K562 (cell line): ENCODE measurements around the gene SLC19A1. TPM values are rescaled to one million over a fixed set of nuclear protein-coding genes. Genes with fewer than 3 reads are reported as not detected.

ENCODE experiments used
- ATAC-seq: fragments of 200-7000 bp; cut with Tn5 transposase; 3 replicates; pipeline ENCODE4 v1.9.1; 2020; ENCODE audit warnings: moderate library complexity
- BruUV-seq: library from RNA; stranded (reverse); fragments of 400-500 nt; replicated peaks from 2 replicates; lab custom pipeline; 2021; lab: Mats Ljungman, UMichigan
- CTCF ChIA-PET: fragments of 300-600 bp; formaldehyde crosslinking; extraction: SDS; loops from one replicate; lab custom pipeline; 2021; ENCODE audit warnings: low intra/inter-chr PET ratio; lab: Yijun Ruan, JAX
- POLR2A ChIA-PET: fragments of 300-600, 350-650 bp; sonication (Branson Sonifier 250); formaldehyde crosslinking; extraction: SDS; loops from one replicate; lab custom pipeline; 2021; ENCODE audit warnings: antibody characterized with exemption, inconsistent platforms; lab: Yijun Ruan, JAX
- DNase-seq, 4 experiments: peaks; one replicate each; pipeline versions ENCODE4 v3.0.0 to v3.0.0-alpha.2; 2011 to 2018; ENCODE audit warnings: low spot score in 3 of 4, mixed read lengths in 3 of 4; ENCODE audit errors: extremely low read depth in 1 of 4
- FAIRE-seq: peaks from 2 replicates; lab custom pipeline; 2011; peaks lifted over from hg19 to GRCh38; lab: Jason Lieb, UNC
- H2AFZ ChIP-seq: 2 replicates; pipeline ENCODE4 v1.6.0; 2011; ENCODE audit warnings: low read depth, low read length, control low read depth, inconsistent platforms
- H3K27ac ChIP-seq: fragments of 200-600 bp; 3 replicates; pipeline ENCODE4 v1.8.0; 2011; ENCODE audit warnings: low read depth, mild to moderate bottlenecking, control low read depth, inconsistent platforms, low read length, moderate library complexity, mixed read lengths; ENCODE audit errors: extremely low read depth
- H3K27me3 ChIP-seq, 2 experiments: fragments of 300-600 bp in 1 of 2; 2 replicates in 1 of 2; 3 replicates in 1 of 2; pipeline versions ENCODE4 v1.6.0 to v1.8.0; 2011; ENCODE audit warnings: inconsistent platforms in 2 of 2, low read length in 2 of 2, mild to moderate bottlenecking in 1 of 2, mixed read lengths in 1 of 2, moderate library complexity in 1 of 2; ENCODE audit not compliant: control insufficient read depth in 2 of 2, insufficient read depth in 2 of 2
- H3K36me3 ChIP-seq: fragments of 300-600 bp; 3 replicates; pipeline ENCODE4 v1.8.0; 2011; ENCODE audit warnings: mild to moderate bottlenecking, low read length, inconsistent platforms; ENCODE audit not compliant: control insufficient read depth, insufficient read depth
- H3K4me1 ChIP-seq, 2 experiments: fragments of 200-600 bp in 1 of 2; replicated peaks in 1 of 2; 2 replicates in 1 of 2; 3 replicates in 1 of 2; pipeline versions ENCODE4 v1.5.1 to v1.8.0; 2011; ENCODE audit warnings: inconsistent platforms in 2 of 2, low read length in 2 of 2, mild to moderate bottlenecking in 1 of 2, mixed read lengths in 1 of 2, moderate library complexity in 1 of 2; ENCODE audit not compliant: control insufficient read depth in 2 of 2, insufficient read depth in 2 of 2
- H3K4me2 ChIP-seq: 2 replicates; pipeline ENCODE4 v1.6.1; 2011; ENCODE audit warnings: low read length, control low read depth, inconsistent platforms, mixed read lengths; ENCODE audit not compliant: insufficient read depth
- H3K4me3 ChIP-seq: fragments of 200-600 bp; sonication (generic), shearing (Covaris generic); 2 replicates; pipeline ENCODE4 v1.5.1; 2016; ENCODE audit warnings: control low read depth, inconsistent platforms
- H3K79me2 ChIP-seq: fragments of 200-600 bp; 3 replicates; pipeline ENCODE4 v1.8.0; 2011; ENCODE audit warnings: low read length, inconsistent platforms; ENCODE audit not compliant: control insufficient read depth, insufficient read depth
- H3K9ac ChIP-seq, 2 experiments: 2 replicates each; pipeline versions ENCODE4 v1.6.0 to v1.6.1; 2011; ENCODE audit warnings: low read depth in 2 of 2, low read length in 2 of 2, control low read depth in 1 of 2, inconsistent platforms in 1 of 2, mild to moderate bottlenecking in 1 of 2, mixed read lengths in 1 of 2; ENCODE audit not compliant: insufficient read depth in 1 of 2
- H3K9me1 ChIP-seq: one replicate; pipeline ENCODE4 v1.6.0; 2011; ENCODE audit warnings: inconsistent platforms, mild to moderate bottlenecking, low read length, moderate library complexity; ENCODE audit not compliant: control insufficient read depth, insufficient read depth
- H3K9me3 ChIP-seq: replicated peaks from 2 replicates; pipeline ENCODE4 v1.5.1; 2011; ENCODE audit warnings: low read depth, low read length, inconsistent platforms; ENCODE audit not compliant: control insufficient read depth, insufficient read depth
- H4K20me1 ChIP-seq: replicated peaks from 2 replicates; pipeline ENCODE4 v1.6.1; 2011; ENCODE audit warnings: low read length, inconsistent platforms, mixed read lengths; ENCODE audit not compliant: control insufficient read depth, insufficient read depth
- ZNF431 ChIP-seq: sonication (generic); formaldehyde crosslinking; IDR thresholded peaks from 2 replicates; pipeline ENCODE4 v1.8.0; 2022; ENCODE audit warnings: mild to moderate bottlenecking, missing genetic modification reagents
- WGBS: fragments of 100-300 bp; shearing (Covaris generic); methylation state at CpG from one replicate; pipeline ENCODE4 v1.1.6; 2016; ENCODE audit warnings: low coverage, mixed read lengths; ENCODE audit not compliant: insufficient coverage; ENCODE audit errors: missing lambda C conversion rate; 5-methylcytosine and 5-hydroxymethylcytosine counted together
- in situ Hi-C: fragments of 300-500 bp; cut with MboI; formaldehyde crosslinking; loops from 4 replicates; pipeline ENCODE4 v1.15.0; 2018; ENCODE audit warnings: inconsistent platforms, mixed read lengths
- intact Hi-C: fragments of 100-400 bp; cut with micrococcal nuclease; formaldehyde crosslinking; loops from 2 replicates; pipeline ENCODE4 v1.14.2; 2022
- polyA plus RNA-seq, 8 experiments: library from polyadenylated mRNA; depleted of rRNA in 4 of 8; stranded (reverse) in 5 of 8; unstranded in 3 of 8; fragments of >200 nt; fragmentation: Nextera tagmentation in 2 of 8; fragmentation: Illumina TruSeq in 1 of 8; extraction: Ambion mirVana in 2 of 8; extraction: Trizol in 1 of 8; gene quantifications; 2 replicates each; pipeline versions ENCODE4 v1.2.1 to v1.2.3, GENCODE V29; 2011 to 2014; ENCODE audit warnings: inconsistent platforms in 1 of 8, missing spikeins in 1 of 8
- total RNA-seq, 7 experiments: library from RNA; depleted of rRNA in 6 of 7; stranded (reverse); fragments of >200 nt in 6 of 7; fragmentation: Illumina TruSeq in 2 of 7; extraction: Trizol in 2 of 7; gene quantifications; 2 replicates each; pipeline versions ENCODE4 v1.2.1 to v1.2.3, GENCODE V29; 2011 to 2021; ENCODE audit warnings: low replicate concordance in 1 of 7
- TF ChIP-seq, protein P1 (sequence below): sonication (generic); formaldehyde crosslinking; IDR thresholded peaks from 2 replicates; pipeline ENCODE4 v1.8.1; 2023; ENCODE audit warnings: mild to moderate bottlenecking, missing genetic modification reagents, moderate library complexity

The SLC19A1 gene
- total and polyA plus RNA-seq, 9 of the 15 experiments (the other 6 are each of a cell fraction or from before 2014, with no cell fraction given), result 0.65 to 88.7 (median 12.0) TPM

DNA sequence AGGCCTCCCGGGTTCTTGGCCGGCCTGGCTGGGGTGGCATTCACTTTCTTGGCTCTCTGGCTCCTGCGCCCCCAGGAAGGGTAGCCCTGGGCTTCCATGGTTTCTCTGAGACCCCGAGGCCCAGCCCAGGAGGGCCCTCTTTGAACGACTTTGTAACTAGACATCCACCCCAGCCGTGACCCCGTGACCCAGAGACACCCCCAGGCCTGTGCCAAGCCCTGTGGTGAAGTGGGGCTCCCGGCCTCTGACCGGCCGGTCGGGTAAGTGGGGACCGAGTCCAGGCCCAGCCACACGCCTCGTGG is 73.3 kb downstream of the SLC19A1 start:
- DNase-seq (no peak), ATAC-seq (no peak), FAIRE-seq (no peak)
- TF ChIP-seq ZNF431 (CRISPR knock-in tag), result no peak
- TF ChIP-seq, protein P1, sequence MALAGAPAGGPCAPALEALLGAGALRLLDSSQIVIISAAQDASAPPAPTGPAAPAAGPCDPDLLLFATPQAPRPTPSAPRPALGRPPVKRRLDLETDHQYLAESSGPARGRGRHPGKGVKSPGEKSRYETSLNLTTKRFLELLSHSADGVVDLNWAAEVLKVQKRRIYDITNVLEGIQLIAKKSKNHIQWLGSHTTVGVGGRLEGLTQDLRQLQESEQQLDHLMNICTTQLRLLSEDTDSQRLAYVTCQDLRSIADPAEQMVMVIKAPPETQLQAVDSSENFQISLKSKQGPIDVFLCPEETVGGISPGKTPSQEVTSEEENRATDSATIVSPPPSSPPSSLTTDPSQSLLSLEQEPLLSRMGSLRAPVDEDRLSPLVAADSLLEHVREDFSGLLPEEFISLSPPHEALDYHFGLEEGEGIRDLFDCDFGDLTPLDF (CRISPR knock-in tag), result no peak
- WGBS, result 79% methylated on average over 14 of the region's 14 CpGs
- Histone ChIP-seq H3K4me2 (no peak overlapping the region), H3K36me3 (no peaks in the 10 kb centered on the region; the same call in 2 of the 3 replicates), H4K20me1 (peaks cover 56% of the 10 kb centered on the region), H3K4me3 (no peak overlapping the region), H3K9me1 (peaks cover 7% of the 10 kb centered on the region), H3K9ac (no peak overlapping the region), H3K4me1 (peaks cover 0 to 72% of the 10 kb centered on the region in 2 experiments; a peak in 4 of 5 replicates), H3K9me3 (no peaks in the 10 kb centered on the region), H3K27ac (no peak overlapping the region), H2AFZ (no peak overlapping the region), H3K79me2 (no peaks in the 10 kb centered on the region), H3K27me3 (peaks cover 8 to 34% of the 10 kb centered on the region in 2 experiments; a peak in 4 of 5 replicates)
- POLR2A ChIA-PET, result interaction anchor here (0.6 kb wide), 1 partner anchor 15 kb away, joined by 4 read pairs; no protein-coding TSS in a partner anchor
- in situ Hi-C loops, result no loop called here
- intact Hi-C loops, result no loop called here
- CTCF ChIA-PET, result no interaction called here
- no TSS peak for BruUV-seq
